ENCODE results near the gene CDC45.

GRCh38 chr22:19471572-19471971, 8.1 kb upstream of the CDC45 start:
- TF ChIP-seq POLR2A (IDR thresholded peaks at IDR 0.05) (no peak), CTCF (IDR thresholded peaks at IDR 0.05) (no peak)

All from ovary (tissue), 3 donors.